Medulla oblongata (tissue), 1 donor: Measurements from ENCODE around the gene MAMDC4.
"Not testable (repeated sequence)": the region's sequence is repeated elsewhere in the genome, so short reads cannot be mapped to it uniquely, and the experiment has no call there.

ENCODE experiments used
- DNase-seq: peaks from one replicate; pipeline ENCODE4 v3.0.0-alpha.2; 2015; ENCODE audit errors: extremely low spot score

MAMDC4 gene

GRCh38 chr9:136862849-136863622 lies 10.9 kb downstream of the MAMDC4 start:
- DNase-seq, result no peak

- DNase-seq, result no peak
Observed at GRCh38 chr9:136863623-136864273, 11.6 kb downstream of the MAMDC4 start.

- DNase-seq, result no peak
Observed at GRCh38 chr9:136865041-136865767, 13.1 kb downstream of the MAMDC4 start.

DNA sequence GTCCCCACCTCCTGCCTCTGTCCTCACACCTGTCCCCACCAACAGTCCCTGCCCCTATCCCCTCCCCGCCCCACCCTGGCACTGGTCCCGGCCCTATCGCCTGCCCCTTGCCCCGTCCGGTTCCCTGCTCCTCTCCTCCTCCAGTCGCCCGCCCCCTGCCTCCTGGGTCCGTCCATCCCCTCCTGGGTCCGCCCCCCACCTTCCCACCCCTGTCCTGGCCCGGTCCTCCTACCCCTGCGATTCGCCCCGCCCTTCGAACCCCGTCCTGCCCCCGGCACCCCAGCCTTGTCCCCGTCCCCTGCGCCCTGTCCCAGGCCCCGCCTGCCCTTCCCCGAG lies 13.6 kb downstream of the MAMDC4 start:
- no peak for DNase-seq

- DNase-seq, result not testable (repeated sequence)
Observed at GRCh38 chr9:136866898-136867421, 14.8 kb downstream of the MAMDC4 start.

DNA sequence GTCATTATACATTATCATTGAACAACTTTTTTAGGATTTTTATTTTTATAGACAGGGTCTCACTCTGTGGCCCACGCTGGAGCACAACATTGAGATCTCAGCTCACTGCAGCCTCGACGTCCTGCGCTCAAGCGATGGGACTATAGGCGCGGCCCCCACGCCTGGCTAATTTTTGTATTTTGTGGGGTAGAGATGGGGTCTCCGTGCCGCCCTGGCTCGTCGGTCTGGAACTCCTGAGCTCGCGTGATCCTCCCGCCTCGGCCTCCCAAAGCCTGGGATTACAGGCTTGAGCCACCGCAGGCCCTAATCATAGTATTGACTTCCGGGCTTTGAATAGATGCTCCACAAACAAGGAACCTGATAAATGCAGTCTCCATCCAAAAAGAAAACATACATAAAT lies 15.3 kb downstream of the MAMDC4 start:
- DNase-seq, result no peak

DNA sequence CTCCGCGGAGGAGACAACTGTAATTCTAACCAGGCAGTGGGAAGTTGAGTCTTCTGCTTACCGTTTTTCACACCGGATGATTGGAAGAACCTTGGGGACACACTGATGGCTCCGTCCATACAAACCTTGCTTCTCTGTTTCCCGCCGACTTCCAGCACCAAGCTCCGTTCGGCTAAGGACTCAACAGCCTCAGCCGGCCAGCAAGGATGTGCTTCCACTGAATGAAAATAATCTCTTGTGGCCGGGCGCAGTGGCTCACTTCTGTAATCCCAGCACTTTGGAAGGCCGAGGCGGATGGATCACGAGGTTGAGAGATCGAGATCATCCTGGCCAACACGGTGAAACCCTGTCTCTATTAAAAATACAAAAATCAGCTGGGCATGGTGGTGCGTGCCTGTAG lies 15.8 kb downstream of the MAMDC4 start:
- DNase-seq, result no peak

- no peak for DNase-seq
Observed at GRCh38 chr9:136868644-136869043, 16.5 kb downstream of the MAMDC4 start.

- DNase-seq, result not testable (repeated sequence)
Observed at GRCh38 chr9:136869611-136870010, 17.5 kb downstream of the MAMDC4 start.

DNA sequence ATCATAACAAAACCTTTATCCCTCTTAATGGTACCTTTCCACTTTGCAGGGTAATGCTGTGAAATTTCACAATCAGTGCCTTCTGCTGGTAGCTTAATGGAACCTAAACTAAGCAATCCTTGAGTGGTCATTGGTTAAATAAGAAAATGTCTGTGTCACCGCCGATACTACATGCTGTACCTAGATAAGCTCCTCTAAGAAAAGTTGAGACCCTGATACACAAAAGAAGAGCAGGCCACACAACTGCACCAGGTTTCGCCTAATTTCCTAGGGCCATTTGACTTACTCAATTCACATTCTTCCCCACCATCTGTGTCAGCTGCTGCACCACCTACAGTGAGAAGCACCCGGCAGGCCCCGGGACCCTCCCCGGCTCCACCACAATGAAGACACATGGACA lies 23.0 kb downstream of the MAMDC4 start:
- no peak for DNase-seq

DNA sequence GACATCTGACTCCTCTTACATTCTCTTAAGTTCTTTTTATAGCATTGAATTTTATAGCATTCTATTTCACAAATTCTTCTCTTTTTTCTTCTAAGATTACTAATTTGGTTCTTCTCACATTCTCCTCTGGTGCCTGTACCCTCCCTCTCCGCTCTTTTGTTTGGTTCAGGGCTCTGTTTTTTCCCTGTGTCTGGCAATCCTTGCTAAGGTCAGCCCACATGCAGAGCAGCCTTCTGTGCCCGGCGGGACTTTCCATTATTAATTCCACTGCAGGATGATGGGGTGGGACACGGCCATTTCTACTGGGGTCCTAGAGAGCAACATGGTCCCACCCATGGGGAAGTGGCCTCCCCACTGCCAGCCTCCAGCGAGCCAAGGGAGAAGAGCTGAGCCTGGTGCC lies 24.3 kb downstream of the MAMDC4 start:
- no peak for DNase-seq

DNA sequence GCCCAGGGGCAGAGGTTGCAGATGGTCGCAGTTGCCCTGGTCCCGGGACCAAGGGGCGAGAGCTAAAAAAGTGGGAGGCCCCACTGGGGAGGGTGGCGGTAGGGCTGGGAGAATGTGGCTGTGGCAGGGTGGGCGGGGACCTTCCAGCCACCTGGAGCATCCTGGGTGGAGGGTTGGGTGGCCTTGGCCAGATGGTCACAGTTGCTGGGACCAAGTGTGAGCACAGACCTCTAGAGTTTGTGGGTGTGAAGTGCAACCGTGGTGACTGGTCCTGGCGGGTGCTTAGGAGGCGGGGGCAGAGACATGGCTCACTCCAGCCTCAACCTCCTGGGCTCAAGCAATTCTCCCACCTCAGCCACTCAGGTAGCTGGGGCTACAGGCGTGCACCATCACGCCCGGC lies 28.5 kb downstream of the MAMDC4 start:
- no peak for DNase-seq

- peak; percentile 59 for DNase-seq
Observed at GRCh38 chr9:136881691-136882108, 29.6 kb downstream of the MAMDC4 start.

GRCh38 chr9:136882109-136882946 lies 30.2 kb downstream of the MAMDC4 start:
- peak; percentile 37 for DNase-seq

- not testable (repeated sequence) for DNase-seq
Observed at GRCh38 chr9:136882947-136883283, 30.8 kb downstream of the MAMDC4 start.

DNA sequence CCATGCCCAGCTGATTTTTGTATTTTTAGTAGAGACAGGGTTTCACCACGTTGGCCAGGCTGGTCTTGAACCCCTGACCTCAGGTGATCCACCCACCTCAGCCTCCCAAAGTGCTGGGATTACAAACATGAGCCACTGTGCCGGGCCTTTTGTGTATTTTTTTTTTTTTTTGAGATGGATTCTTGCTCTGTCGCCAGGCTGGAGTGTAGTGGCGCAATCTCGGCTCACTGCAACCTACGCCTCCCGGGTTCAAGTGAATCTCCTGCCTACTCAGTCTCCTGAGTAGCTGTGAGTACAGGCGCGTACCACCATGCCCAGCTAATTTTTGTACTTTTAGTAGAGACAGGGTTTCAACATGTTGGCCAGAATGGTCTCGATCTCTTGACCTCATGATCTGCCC lies 31.5 kb downstream of the MAMDC4 start:
- DNase-seq, result not testable (repeated sequence)

DNA sequence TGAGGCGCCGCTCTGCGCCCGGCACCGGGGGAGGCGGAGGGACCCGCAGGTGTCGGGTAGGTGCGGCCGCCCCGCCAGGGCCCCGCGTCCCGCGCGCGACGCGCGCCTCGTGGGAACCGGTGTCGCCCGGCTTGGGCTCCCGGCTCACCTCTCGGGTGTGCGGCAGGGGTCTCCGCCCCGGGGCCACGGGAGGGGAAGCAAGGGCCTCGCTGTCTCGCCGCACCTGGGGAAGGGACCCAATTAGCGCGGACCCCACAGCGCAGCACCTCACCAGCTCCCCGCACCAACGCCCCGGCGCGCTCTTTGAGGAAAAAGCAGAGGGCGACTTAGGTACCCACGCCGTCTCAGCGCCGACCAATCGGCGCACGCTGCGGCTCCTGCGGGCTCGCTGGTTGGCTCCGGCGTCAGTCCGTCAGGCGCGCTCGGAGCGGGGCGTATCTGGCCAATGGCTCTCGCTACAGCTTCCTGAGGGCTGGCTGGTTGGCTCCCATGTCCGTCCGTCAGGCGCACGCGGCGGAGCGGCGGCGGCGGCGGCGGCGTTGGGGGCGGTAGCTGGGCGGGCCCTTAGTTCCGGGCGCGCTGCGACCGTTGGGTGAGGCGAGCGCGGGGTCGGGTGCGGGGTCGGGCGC lies 33.9 kb downstream of the MAMDC4 start, which contains the start of gene TRAF2:
Gene TRAF2 (plus strand): TSS at position 567 of the 629 bp plus-strand sequence. CDS start 12,225 bp downstream, outside the sequence.
- peak; percentile 98 for DNase-seq

GRCh38 chr9:136886610-136887597 lies 34.8 kb downstream of the MAMDC4 start:
- DNase-seq, result peak; percentile 57

DNA sequence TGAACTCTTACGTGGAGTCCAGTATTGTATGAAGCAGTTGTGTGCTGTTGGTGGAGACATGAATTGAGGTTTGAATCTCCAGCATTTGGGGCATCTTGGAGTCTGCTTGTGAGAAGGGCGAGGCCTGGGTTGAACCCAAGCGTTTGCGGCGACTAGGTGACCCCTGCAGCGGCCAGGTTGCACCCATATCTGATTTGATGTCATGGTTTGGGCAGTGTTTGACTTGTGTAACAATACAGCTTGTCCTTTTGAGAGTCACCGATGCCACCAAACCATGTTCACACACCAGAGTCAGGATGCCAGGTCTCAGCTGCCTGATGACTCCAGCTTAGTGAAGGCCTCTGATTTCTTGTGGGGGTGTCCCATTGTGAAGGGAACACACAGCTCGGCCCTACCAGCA lies 36.3 kb downstream of the MAMDC4 start:
- DNase-seq, result no peak

GRCh38 chr9:136889858-136890257 lies 37.7 kb downstream of the MAMDC4 start:
- no peak for DNase-seq
